Stomach (tissue), 4 donors: Measurements from ENCODE around the gene NKAIN2.

Experiments used
- EP300 ChIP-seq: sonication (generic); formaldehyde crosslinking; IDR thresholded peaks from one replicate; pipeline ENCODE4 v1.6.1; 2017; ENCODE audit warnings: antibody characterized with exemption
- POLR2A ChIP-seq, 4 donors: fragments of 450-650 bp; IDR thresholded peaks; one replicate each; pipeline ENCODE4 v1.6.1; 2016; ENCODE audit warnings: antibody characterized with exemption in 4 of 4, control low read depth in 2 of 4, mild to moderate bottlenecking in 1 of 4, moderate library complexity in 1 of 4

- no peak for TF ChIP-seq EP300
- no peak for TF ChIP-seq POLR2A (IDR thresholded peaks at IDR 0.05)
Measured at GRCh38 chr6:123788319-123788718, 15.3 kb upstream of the NKAIN2 start.
